T-helper 1 cell treated with Interleukin-12 subunit alpha and Interleukin-12 subunit beta and Interleukin-4 antibody, amounts not matched to agents 30 ng/mL and 1 ng/mL, for 36 hours (primary cell): ENCODE results near the gene ACSM2B. TPM values are rescaled to one million over a fixed set of nuclear protein-coding genes. Genes with fewer than 3 reads are reported as not detected.
"Not testable (repeated sequence)": the region's sequence is repeated elsewhere in the genome, so short reads cannot be mapped to it uniquely, and the experiment has no call there.

Experiments
- intact Hi-C: fragments of 100-400 bp; cut with micrococcal nuclease; formaldehyde crosslinking; loops from one replicate; pipeline ENCODE4 v1.15.1; 2024
- total RNA-seq: library from RNA; stranded (reverse); gene quantifications from 2 replicates; pipeline ENCODE4 v1.2.3, GENCODE V29; 2022

The ACSM2B gene, protein sequence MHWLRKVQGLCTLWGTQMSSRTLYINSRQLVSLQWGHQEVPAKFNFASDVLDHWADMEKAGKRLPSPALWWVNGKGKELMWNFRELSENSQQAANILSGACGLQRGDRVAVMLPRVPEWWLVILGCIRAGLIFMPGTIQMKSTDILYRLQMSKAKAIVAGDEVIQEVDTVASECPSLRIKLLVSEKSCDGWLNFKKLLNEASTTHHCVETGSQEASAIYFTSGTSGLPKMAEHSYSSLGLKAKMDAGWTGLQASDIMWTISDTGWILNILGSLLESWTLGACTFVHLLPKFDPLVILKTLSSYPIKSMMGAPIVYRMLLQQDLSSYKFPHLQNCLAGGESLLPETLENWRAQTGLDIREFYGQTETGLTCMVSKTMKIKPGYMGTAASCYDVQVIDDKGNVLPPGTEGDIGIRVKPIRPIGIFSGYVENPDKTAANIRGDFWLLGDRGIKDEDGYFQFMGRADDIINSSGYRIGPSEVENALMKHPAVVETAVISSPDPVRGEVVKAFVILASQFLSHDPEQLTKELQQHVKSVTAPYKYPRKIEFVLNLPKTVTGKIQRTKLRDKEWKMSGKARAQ
- not detected in 2 replicates for total RNA-seq

DNA sequence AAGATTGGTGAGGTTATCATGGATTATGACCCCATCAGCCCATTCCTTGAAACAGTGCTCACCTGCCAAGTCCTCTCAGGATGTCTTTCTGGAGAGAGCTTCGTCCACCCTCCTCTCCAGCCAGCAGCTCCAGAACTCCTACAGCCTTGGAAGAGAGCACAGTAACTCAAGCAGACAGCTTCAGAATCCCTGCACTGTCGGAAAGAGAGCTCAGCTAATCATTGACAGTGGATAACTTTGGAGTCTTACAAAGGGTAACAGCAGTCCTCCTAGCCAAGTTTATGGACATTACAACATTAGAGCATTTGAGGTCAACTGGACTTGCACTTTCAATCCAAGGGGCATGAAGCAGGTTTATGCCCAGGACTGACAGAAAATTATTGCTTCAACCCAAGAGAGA is at the start of gene ACSM2B:
ACSM2B (minus strand) TSS at position 223 of the 400 bp plus-strand sequence. CDS start 11,522 bp downstream, outside the sequence.
- intact Hi-C loops: not testable (repeated sequence)

DNA sequence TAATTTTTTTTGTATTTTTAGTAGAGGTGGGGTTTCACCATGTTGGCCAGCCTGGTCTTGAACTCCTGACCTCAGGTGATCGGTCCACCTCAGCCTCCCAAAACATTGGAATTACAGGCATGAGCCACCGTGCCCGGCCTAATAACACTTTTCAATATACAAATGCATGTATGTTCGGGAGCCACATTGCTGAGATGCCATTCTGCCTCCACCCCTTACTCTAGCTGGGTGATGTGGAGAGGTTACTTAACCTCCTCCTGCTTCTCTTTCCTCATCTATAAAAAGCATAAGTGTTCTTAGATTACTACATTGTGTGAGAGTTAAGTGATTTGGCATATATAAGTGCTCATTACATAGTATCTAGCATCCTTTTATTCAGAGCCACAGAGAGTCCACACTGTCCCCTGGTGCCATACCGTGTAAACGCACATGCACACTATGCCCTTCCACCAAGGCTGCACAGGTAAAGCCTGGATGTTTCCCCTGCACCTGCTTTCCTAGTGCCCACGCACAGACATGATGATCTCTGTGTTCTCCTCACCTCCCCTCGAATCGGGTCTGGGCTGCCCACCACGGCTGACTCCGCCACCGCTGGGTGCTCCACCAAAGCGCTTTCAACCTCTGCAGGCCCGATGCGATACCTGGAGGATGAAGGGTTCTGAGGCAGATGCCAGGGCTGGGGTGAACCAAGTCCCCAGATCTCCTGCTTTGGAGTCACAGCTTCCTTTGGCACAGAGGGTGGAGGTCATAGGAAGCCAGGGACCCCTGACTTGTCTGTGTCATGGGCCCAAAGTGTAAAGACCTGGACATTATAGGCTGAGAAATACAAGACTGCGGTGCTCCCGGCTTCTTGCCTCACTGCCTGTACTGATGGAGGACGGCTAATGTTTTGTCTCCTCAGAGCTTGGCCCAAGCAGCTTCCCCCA is 49.0 kb upstream of the ACSM2B start:
- intact Hi-C loops: no loop called here

DNA sequence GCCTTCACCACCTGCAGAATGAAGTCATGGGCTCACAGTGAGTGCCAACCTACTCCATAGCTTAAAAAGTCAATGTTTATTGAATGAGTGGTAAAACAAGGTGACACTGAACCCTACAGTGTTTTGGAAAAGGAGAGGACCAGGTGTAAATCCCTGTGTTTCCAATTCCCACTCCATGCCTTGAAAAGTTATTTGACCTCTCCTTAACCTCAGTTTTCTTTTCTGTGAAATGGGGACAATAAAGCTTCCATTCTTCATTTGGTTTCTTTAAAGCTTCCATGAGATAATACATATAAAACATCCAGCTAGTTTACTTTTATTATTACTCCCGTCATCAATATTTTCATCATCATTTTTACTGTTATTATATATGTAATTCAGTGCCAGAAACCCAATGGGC is 48.0 kb upstream of the ACSM2B start:
- intact Hi-C loops: no loop called here

DNA sequence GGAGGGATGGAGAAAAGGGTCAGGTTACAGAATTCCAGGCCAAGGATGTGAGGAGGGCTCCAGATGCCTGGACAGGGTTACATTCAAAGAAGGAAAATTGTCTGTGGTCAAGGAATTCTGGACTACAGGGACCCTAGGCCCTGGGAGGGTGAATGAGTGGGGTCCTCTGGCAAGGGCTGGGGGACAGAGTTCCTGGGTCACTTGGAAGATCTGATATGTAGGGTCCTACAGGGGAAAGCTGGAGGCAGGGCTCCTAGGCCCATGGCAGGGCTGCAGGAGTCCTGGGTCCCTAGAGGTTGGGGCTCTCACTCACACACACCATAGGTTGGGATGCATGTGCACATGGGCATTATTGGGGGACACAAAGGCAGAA is 46.3 kb upstream of the ACSM2B start:
- intact Hi-C loops: no loop called here

DNA sequence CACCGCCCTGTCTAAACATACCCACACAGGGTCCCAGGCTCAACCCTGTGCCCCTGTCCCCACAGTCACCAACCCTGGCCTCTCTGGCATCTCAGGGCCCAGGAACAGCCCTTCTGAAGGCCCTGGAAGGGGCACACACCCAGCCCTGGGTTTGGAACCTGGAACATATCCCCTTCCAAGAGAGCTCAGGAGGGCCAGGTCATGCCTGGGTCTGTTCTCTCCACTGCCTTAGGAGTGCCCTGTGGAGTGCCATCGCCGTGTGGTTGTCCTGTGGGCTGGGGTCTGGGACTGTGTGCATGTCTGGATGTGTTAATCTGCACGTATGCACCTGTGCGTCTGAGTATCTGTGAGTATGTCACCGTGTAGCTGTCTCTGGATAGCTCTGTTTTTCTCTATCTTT is 45.2 kb upstream of the ACSM2B start:
- intact Hi-C loops: no loop called here

DNA sequence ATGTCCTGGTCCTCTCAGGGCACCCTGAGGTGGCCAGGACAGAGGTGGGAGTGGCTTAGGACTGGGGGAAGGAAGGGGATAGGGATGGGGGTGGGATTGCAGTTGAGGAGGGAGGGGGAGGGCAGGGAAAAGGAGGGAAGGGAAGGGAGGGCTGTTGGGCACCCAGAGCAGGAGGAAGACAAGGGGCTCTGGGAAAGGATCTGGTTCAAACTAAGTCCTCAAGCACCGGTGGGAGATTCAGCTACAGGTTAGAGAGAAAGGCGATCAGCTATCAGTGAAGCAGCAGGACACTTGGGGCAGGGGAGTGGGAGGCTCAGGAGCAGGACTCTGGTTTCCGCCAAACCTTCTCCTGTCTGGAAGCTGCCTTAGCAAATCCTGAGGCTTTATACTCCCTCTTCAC is 44.6 kb upstream of the ACSM2B start:
- intact Hi-C loops: no loop called here

DNA sequence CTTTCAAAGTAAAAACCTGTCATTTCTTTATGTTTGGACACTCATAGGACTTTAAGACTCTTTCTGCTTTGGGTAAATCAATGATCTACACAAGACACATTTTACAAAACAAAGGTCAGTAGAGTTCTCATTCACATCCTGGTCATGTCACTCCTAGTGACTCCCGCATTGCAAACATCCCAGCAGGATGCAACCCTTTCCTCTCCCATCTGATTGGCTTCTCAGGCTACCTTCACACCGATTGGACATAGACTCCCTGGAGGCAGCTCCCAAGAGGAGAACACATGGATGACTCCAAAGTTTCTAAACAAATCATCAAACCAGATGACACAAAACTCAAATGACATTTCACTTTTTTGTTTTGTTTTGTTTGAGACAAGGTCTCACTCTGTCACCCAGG is 43.8 kb upstream of the ACSM2B start:
- intact Hi-C loops: no loop called here

DNA sequence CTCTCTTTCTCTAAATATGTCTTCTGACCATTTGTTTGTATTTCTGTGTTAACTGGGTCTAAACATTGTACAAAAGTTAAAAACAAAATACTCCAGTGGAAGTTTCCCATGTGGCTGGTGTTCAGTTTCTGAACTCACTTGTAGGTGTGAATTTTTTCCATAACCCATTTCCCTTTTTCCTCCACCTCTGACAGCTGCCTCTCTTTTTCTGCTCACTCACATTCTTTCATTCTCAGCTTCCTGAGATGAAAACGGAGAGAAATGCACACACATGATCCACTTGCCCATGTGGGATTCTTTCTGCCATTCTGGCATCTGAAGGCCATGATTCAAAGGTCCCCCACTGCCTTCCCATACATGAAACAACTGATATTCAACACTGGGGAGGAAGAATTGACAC is 41.1 kb upstream of the ACSM2B start:
- intact Hi-C loops: no loop called here

DNA sequence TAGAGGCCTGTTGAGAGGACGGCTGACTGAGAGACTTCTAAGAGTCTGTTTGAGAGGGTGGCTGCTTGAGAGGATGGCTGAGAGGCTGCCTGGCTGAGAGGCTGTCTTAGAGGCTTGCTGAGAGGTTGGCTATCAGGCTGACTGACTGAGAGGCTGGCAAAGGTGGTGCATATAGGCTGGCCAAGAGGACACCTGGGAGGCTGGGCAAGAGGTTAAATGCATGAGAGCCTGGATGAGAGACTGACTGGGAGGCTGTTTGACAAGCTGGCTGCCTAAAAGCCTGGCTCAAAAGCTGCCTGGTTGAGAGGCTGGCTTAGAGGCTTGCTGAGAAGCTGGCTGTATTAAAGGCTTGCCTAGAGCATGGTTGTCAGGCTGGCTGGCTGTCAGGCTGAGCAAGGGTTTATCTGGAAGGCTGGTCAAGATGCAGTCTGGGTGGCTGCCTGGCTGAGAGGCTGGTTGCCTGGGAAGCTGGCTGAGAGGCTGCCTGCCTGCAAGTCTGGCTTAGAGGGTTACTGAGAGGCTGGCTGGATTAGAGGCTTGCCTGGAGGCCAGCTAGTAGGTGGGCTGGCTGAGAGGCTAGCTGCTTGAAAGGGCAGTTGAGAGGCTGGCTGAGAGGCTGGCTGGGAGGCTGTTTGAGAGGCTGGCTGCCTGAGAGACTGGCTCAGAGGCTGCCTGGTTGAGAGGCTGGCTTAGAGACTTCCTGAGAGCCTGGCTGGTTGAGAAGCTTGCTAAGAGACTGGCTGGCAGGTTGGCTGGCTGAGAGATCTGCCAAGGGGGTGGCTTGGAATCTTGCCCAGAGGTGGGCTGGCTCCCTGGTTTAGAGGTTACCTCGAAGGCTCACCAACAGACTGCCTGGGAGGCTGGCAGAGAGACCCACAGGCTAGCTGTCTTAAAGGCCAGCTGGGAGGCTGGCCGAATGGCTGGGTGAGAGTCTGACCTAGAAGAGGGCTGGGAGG is 38.3 kb upstream of the ACSM2B start:
- intact Hi-C loops: no loop called here

DNA sequence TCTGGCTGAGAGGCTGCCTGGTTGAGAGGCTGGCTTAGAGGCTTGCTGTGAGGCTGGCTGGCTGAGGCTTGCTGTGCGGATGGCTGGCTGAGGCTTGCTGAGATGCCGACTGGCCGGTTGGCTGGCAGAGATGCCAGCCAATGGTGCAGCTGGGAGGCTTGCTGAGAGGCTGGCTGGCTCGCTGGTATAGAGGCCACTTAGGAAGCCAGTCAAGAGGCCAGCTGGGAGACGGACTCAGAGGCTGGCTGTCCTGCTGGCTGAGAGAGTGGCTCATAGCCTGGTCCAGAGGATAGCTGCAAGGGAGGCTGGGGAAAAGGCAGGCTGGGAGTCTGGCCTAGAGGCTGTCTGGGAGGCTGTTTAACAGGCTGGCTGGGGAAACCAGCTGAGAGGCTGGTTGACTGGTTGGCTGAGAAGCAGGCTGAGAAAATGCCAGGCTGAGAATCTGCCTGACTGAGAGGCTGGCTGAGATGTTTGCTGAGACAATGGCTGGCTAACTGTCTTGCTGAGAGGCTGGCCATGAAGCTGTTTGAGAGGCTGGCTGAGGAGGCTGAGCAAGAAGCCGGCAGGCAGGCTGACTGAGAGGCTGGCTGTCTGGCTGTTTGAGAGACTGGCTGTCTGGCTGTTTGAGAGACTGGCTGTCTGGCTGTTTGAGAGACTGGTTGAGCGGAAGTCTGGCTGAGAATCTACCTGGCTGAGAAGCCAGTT is 37.5 kb upstream of the ACSM2B start:
- intact Hi-C loops: no loop called here

DNA sequence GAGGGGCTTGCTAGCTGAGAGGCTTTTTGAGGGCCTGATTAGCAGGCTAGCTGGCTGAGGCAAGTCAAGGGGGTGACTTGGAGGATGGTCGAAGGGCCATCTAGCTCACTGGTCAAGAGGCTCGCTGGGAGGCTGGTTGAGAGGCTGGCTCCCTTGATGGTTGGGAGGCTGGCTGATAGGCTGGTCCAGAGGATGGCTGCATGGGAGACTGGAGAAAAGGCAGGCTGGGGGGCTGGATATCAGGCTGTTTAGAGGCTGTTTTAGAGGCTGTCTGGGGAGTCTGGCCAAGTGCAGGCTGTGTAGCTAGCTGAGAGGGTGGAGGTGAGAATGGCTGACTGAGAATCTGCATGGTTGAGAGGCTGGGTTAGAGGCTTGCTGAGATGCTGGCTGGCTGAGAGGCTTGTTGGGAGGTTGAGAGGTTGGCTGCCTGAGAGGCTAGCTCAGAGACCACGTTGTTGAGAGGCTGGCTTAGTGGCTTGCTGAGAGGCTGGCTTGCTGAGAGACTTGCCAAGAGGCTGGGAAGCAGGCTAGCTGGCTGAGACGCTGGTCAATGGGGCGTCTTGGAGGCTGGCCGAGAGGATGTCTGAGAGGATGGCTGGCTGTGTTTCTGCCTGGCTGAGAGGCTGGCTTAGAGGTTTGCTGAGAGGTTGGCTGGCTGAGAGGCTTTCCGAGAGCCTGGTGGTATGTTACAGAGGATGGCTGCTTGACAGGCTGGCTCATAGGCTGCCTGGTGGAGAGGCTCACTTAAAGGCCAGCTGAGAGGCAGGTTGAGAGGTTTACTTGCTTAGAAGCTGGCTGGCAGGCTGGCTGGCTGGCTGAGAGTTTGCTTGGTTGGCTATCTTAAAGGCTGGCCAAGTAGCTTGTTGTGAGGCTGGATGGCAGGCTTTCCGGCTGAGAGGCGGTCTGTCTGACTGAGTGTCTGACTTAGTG is 36.6 kb upstream of the ACSM2B start:
- intact Hi-C loops: no loop called here

DNA sequence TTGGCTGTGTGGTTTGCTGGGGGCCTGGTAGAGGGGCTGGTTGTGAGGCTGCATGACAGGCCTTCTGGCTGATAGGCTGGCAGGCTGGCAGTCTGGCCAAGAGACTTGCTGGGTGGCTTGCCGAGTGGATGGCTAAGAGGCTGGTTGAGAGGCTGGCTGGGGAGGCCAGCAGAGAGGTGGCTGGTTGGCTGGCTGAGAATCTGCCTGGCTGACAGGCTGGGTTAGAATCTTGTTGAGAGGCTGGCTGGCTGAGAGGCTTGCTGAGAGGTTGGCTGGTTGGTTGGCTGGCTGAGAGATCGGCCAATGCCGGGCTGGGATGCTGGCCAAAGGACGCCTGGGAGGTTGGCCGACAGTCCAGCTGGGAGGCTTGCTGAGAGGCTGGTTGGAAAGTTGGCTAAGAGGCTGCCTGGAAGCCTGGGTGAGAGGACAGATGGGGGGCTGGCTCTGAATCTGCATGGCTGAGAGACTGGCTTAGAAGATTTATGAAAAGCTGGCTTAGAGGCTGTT is 35.9 kb upstream of the ACSM2B start:
- intact Hi-C loops: no loop called here

DNA sequence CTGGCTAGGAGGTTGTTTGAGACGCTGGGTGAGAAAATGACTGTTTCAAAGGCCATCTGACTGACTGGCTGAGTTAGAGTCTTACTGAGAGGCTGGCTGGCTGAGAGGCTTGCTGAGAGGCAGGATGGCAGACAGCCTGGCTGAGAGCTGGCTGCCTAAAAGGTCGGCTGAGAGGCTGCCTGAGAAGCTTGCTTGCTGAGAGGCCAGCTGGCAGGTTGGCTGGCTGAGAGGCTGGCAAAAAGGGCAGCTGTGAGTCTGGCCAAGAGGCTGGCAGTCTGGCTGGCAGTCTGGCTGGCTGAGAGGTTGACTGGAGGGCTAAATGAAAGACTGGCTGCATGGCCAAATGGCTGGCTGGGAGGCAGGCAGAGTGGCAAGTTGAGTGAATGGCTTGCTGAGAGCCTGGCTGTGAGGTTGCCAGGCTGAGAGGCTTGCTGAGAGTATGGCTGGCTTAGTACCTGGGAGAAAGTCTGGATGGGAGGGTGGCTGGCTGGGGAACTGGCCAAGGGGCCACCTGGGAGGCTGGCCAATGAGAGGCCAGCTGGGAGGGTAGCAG is 35.3 kb upstream of the ACSM2B start:
- intact Hi-C loops: no loop called here

DNA sequence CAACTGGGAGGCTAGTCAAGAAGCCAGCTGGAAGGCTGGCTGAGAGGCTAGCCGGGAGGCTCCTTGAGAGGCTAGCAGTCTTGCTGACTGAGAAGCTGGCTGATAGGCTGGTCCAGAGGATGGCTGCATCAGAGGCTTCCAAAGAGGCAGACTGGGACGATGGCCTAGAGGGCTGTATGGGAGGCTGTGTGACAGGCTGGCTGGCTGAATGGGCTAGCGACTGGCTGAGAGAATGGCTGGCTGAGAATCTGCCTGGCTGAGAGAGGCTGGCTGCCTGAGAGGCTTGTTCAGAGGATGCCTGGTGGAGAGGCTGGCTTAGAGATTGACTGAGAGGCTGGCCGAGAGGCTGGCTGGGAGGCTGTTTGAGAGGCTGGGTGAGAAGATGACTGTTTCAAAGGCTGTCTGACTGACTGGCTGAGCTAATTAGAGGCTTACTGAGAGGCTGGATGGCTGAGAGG is 34.8 kb upstream of the ACSM2B start:
- intact Hi-C loops: no loop called here

DNA sequence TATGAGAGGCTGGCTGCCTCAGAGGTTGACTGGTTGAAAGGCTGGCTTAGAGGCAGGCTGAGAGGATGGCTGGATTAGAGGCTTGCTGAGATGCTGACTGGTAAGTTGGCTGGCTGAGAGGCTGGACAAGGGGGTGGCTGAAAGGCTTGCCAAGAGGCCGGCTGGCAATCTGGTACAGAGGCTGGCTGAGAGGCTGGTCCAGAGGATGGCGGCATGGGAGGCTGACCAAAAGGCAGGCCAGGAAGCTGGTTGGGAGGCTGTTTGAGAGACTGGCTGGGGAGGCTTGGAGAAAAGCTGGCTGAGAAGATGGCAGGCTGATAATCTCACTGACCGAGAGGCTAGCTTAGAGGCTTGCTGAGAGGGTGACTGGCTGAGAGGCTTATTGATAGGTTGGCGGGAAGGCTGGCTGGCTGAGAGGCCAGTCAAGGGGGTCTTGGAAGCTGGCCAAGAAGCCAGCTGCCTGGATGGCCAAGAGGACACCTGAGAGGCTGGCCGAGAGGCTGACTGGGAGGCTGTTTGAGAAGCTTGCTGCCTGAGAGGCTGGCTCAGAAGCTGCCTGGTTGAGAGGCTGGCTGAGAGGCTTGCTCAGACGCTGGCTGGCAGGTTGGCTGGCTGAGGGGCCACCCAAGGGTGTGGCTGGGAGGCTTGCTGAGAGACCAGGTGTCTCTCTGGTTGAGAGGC is 34.2 kb upstream of the ACSM2B start:
- intact Hi-C loops: no loop called here

DNA sequence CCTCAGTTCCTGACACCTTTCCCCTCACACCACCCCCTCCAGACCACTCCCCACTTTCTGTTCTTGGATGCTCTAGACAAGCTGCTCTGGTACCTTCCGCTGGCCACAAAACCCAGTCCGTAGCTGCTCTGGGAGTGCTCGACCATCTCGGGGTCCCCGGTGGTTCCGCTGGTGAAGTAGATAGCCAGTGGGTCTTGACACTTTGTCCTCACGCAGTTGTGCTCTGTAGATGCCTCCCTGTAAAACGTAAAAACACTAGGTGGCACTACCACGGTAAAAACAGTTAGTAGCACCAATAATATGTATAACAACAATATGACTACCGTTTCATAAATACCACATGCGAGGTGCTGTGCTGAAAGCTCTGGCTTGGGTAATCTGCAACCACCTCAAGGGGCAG is 26.0 kb upstream of the ACSM2B start:
- intact Hi-C loops: not testable (repeated sequence)

DNA sequence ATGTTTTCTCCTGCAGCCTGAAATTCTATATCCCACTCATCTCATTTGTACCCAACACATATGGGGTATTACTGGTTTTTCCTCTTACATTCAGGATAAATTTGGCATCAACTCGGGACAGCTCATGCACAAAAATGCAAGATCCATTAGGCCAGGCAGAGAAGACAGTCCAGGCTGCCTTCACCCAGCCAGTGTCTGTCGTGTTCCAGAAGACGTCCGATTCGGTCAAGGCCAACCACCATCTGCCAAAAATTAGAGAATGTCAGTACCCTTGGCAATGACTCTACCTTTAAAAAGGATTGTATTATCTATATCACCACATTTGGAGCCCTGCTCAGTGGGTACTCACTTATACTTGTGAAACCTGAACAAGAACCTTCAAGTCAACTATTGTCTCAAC is 23.3 kb upstream of the ACSM2B start:
- intact Hi-C loops: not testable (repeated sequence)
